HCT116 (cell line): ENCODE results near the gene FAM229A.

Experiments used
- JUND ChIP-seq: IDR thresholded peaks from 2 replicates; pipeline ENCODE4 v1.6.1; 2012
- MAX ChIP-seq: IDR thresholded peaks from 2 replicates; pipeline ENCODE4 v1.6.1; 2012
- POLR2A ChIP-seq: IDR thresholded peaks from 2 replicates; pipeline ENCODE4 v1.7.0; 2011; ENCODE audit warnings: borderline replicate concordance; ENCODE audit not compliant: insufficient read depth, insufficient read length; ENCODE audit errors: extremely low read depth
- POLR2AphosphoS5 ChIP-seq: IDR thresholded peaks from 2 replicates; pipeline ENCODE4 v1.6.1; 2011; ENCODE audit warnings: mild to moderate bottlenecking, low read depth, low read length, moderate library complexity
- RAD21 ChIP-seq: IDR thresholded peaks from 2 replicates; pipeline ENCODE4 v1.6.1; 2012; ENCODE audit warnings: low read depth, mild to moderate bottlenecking
- SP1 ChIP-seq: IDR thresholded peaks from 2 replicates; pipeline ENCODE4 v1.6.1; 2012; ENCODE audit warnings: low read depth
- TCF7L2 ChIP-seq: IDR thresholded peaks from 2 replicates; pipeline ENCODE4 v1.7.0; 2011; ENCODE audit warnings: borderline replicate concordance, inconsistent platforms; ENCODE audit not compliant: insufficient read depth, insufficient read length; ENCODE audit errors: extremely low read depth
- YY1 ChIP-seq: IDR thresholded peaks from 2 replicates; pipeline ENCODE4 v1.6.1; 2011; ENCODE audit warnings: low read length, low read depth, moderate library complexity, mild to moderate bottlenecking; ENCODE audit not compliant: insufficient replicate concordance; ENCODE audit errors: extremely low read depth
- ZNF274 ChIP-seq: fragments of 200-500 bp; sonication (Bioruptor generic); IDR thresholded peaks from 2 replicates; pipeline ENCODE4 v1.6.1; 2014; ENCODE audit warnings: mild to moderate bottlenecking, low read depth, low read length, inconsistent platforms
- TF ChIP-seq, protein P1 (sequence below), 3 experiments: fragments of 200-600 bp in 1 of 3; sonication (generic) in 1 of 3; IDR thresholded peaks in 2 of 3; conservative IDR thresholded peaks in 1 of 3; 2 replicates each; pipeline ENCODE4 v1.5.1; 2012 to 2017; ENCODE audit warnings: low read depth in 2 of 3, low read length in 2 of 3, antibody characterized with exemption in 1 of 3, borderline replicate concordance in 1 of 3, control low read depth in 1 of 3, mild to moderate bottlenecking in 1 of 3, mixed read lengths in 1 of 3, mixed run types in 1 of 3, moderate library complexity in 1 of 3; ENCODE audit not compliant: insufficient read depth in 1 of 3

DNA sequence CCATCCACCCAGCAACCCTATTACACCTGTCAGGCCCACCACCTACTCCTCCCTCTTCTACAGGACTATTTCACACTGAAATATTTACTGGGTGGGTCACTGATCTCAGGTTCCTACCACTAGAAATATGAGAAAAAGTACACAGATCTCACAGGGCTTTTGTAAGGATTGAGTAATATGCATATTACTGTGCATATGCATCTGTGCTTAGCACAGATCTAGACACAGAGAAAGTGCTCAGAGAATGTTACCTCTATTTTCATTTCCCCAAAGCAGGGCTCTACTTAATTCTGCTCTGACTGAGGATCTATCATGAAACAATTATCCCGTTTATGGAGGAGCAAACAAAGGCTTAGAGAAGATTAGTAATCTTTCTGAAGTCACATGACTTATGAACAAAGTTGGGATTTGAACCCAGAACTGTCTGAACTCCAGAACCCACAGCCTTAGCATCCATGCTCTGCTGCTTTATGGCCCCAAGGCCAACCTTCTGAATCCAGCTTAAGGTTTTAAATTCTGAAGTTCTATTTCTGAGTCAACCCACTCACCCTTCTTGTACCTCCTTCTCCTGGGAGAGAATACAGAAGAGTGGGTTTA, 11.8 kb upstream of the FAM229A start:
- TF ChIP-seq, protein P1, sequence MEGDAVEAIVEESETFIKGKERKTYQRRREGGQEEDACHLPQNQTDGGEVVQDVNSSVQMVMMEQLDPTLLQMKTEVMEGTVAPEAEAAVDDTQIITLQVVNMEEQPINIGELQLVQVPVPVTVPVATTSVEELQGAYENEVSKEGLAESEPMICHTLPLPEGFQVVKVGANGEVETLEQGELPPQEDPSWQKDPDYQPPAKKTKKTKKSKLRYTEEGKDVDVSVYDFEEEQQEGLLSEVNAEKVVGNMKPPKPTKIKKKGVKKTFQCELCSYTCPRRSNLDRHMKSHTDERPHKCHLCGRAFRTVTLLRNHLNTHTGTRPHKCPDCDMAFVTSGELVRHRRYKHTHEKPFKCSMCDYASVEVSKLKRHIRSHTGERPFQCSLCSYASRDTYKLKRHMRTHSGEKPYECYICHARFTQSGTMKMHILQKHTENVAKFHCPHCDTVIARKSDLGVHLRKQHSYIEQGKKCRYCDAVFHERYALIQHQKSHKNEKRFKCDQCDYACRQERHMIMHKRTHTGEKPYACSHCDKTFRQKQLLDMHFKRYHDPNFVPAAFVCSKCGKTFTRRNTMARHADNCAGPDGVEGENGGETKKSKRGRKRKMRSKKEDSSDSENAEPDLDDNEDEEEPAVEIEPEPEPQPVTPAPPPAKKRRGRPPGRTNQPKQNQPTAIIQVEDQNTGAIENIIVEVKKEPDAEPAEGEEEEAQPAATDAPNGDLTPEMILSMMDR (IDR thresholded peaks at IDR 0.05 in 2 of 3, conservative IDR thresholded peaks at IDR 0.05 in 1 of 3; ENCODE audit: borderline replicate concordance in 1 of 3, insufficient read depth in 1 of 3, low read depth in 2 of 3, low read length in 2 of 3): no peak
- TF ChIP-seq JUND: no peak
- TF ChIP-seq YY1: no peak
- TF ChIP-seq SP1: no peak
- no peak for TF ChIP-seq TCF7L2
- no peak for TF ChIP-seq RAD21
- TF ChIP-seq POLR2AphosphoS5: no peak
- no peak for TF ChIP-seq POLR2A
- TF ChIP-seq MAX: no peak
- TF ChIP-seq ZNF274: no peak
